GM18909 (cell line): Measurements from ENCODE around the gene TNIP2.
A peak's percentile ranks its signal among the peaks of the same experiment; 100 is the strongest.
"Not testable (repeated sequence)": the region's sequence is repeated elsewhere in the genome, so short reads cannot be mapped to it uniquely, and the experiment has no call there.

Experiments
- ATAC-seq: cut with Tn5 transposase; IDR thresholded peaks from one replicate; pipeline ENCODE4 v1.9.1; 2021; ENCODE audit warnings: mild to moderate bottlenecking; ENCODE audit not compliant: unreplicated experiment, poor library complexity

The TNIP2 gene

DNA sequence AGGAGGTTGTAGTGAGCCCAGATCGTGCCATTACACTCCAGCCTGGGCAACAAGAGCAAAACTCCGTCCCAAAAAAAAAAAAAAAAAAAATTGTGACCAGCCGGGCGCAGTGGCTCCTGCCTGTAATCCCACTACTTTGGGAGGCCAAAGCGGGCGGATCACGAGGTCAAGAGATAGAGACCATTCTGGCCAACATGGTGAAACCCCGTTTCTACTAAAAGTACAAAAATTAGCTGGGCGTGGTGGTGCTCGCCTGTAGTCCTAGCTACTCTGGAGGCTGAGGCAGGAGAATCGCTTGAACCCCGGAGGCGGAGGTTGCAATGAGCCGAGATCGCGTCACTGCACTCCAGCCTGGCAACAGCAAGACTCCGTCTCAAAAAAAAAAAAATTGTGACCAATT lies 29.3 kb downstream of the TNIP2 start:
- not testable (repeated sequence) for ATAC-seq

DNA sequence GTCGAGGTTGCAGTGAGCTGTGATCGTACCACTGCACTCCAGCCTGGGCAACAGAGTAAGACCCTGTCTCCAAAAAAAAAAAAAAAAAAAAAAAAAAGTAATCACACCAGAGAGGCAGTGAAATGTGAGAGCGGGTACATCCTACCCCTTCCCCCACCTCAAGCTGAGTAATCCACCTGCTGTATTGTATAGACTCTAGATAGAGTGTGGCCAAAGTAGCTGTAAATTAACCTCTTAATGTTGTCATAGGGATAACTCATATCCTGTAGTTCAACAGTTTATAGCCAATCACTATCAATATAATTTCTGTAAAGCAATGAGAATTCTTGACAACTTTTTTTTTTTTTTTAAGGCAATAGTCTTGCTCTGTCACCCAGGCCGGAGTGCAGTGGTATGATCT lies 30.8 kb downstream of the TNIP2 start:
- ATAC-seq, result no peak

DNA sequence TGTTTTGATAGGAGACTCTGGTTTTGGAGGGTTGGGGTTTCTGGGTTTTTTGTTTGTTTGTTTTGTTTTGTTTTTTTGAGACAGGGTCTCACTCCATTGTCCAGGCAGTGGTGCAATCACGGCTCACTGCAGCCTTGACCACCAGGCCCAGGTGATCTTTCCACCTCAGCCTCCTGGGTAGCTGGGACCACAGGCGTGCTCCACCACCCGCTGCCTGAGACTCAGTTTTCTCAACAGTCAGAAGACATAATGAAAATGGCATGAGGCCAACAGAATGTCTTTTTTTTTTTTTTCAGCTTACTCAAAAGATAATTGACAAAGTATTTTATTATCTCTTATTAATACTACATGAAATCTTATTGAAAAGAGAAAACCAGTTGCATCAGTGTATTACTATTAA lies 32.4 kb downstream of the TNIP2 start:
- no peak for ATAC-seq

DNA sequence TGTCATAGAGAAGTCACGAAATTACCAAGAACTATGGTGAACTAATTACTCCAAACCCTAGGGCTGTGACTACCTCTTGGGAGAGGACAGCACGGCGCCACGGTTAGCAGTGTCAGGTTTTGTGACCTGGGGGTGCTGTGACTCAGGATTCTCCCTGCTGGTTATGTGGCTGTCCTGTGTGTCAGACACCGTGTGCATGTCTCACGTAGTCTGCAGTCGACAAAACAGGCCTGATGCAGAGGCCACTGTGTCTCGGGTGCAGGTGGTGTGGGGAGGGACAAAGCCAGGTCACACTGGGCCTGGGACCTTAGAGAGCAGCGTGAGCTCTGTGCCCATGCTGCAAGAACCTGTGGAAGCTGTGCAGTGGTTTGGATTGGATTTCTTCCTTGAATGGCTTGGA lies 34.1 kb downstream of the TNIP2 start:
- ATAC-seq, result no peak

DNA sequence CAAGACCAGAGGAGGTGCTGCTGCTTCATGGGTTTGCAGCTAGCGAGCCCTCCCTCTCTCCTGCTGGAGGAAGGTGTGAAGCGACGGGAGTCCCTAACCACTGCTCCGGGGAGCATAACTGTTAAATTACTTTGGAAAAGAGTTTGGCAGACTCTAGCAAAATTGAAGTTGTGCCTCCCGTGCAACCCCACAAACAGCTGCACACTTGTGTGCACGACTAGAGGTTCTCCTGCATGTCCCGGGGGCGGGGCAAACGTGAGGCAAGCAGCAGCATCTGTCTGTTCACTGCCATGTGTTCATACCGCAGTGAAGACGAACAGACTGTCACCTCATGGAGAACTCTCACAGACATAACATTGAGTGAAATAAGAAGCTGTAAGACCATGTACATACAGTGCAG lies 34.5 kb downstream of the TNIP2 start:
- ATAC-seq, result no peak

DNA sequence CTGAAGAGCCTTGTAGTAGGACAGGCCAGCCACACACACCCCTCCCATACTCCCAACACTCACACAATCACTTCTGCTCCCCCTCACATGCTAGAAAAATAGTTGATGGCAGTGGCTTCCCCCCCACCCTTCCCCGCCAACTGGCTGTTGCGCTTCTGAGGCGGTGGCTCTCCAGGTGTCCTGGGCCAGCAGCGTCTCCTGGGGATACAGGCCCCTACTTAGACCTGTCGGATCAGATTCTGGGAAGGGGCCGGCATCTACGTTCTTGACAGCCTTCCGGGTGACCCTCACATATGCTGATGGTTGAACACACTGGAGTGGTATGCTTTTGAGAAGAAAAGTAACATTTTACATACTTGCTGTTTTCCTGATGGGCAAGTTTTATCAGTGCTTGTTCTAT lies 39.9 kb downstream of the TNIP2 start:
- no peak for ATAC-seq

DNA sequence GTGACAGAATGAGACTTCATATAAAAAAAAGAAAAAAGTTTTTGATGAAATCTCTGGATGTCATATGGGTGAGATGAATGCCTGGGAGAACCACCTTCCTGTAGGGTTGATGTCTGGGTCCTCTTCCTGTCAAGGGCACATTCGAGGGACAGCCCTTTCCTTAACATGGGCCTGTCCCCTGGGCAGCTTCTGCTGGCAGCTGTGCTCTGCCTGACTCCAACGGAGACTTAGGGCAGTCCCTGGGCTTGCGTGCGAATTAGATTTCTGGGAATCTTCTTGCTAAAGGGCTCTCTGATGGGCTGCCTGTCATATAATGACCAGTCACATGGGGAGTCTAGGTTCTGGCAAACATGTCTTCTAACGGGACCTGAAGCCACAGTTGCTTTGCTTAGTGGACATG lies 40.7 kb downstream of the TNIP2 start:
- no peak for ATAC-seq

DNA sequence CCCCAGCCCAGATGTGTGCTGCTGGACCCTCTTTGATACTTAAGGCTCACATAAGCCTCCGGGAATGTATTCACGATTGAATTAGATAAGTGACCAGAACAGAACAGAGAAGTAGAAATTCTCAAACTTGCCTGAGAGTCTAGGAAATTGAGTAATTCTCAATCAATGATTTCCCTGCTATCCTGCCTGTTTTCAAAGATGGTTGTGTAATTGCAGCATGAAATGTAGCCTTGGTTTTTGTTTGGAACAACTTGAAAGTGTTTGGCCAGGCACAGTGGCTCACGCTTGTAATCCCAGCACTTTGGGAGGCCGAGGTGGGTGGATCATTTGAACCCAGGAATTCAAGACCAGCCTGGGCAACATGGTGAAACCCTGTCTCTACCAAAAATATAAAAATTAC lies 41.2 kb downstream of the TNIP2 start:
- no peak for ATAC-seq

DNA sequence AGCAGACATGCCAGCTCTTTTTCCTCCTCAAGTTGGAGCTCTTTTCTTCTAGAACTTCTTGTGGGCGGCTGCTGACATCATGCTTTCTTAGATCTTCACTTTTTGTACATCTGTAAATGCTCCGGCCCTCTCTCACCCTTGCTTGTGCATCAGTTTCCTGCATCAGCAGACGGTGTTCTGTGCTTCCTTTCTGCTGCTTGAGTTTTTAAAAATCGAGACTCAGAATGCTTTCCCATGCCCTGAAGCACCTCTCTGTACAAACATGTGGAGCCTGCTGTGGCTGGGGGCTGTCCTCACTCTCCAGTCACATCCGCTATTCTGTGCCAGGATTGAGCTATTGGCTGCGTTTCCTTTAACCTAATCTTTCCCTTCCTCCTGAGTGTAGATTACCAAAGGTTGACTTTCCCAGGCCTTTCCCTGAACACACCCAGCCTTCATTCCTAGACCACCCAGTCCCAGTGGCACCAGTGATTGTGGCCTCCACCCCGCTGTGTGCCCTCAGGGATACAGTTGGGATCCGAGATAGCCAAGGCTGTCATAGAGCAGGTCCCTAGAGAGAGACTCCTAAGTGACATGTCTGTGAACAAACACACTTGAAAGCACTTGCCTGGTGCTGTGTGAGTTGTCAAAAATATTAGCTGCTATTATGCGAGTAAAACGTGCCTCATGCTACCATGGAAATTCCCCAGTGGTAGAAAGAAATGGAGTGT lies 41.9 kb downstream of the TNIP2 start:
- ATAC-seq, result no peak

DNA sequence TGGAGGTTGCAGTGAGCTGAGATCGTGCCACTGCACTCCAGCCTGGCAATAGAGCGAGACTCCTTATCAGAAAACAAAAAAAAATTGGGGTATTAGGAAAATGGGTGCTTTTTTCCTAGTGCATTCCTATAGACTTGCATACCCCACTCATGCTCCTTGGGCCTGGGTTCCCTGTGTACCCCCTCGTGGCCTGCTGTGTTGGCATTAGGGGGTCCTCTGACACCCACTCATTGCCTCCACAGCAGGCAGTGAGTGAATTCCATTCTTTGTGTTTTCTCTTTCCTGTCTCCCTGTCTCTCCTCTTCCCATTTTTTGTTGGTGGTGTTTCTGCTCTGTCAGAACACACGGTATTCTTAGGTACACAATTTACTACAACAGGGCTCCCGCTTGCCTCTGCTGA lies 42.8 kb downstream of the TNIP2 start:
- ATAC-seq, result no peak

DNA sequence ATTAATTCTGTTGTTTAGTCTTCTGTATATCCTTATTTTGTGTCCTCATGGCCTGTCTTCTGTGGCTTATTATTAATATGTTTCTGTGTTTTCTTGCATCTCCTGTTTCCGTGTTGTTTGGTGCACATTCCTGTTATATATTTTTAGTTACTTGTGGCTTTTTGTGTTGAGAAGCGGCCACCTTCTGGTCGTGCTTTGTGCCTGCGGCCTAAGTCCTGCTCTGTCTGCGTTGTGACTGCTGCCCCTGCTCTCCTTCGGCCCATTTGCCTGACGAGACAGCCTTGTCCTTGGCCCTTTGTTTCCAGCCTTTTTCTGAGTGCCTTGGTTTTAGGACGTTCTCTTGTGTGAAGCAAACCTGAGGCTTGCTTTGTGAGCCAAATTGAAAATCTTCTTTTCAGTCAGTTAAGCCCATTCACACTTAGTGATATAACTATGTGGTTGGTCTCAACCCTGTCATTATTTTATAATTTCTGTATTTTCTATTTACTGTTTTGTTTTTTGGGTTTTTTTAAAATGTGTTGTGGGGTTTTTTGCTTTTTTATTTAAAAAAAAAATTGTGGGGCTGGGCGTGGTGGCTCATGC lies 43.8 kb downstream of the TNIP2 start:
- ATAC-seq, result no peak

DNA sequence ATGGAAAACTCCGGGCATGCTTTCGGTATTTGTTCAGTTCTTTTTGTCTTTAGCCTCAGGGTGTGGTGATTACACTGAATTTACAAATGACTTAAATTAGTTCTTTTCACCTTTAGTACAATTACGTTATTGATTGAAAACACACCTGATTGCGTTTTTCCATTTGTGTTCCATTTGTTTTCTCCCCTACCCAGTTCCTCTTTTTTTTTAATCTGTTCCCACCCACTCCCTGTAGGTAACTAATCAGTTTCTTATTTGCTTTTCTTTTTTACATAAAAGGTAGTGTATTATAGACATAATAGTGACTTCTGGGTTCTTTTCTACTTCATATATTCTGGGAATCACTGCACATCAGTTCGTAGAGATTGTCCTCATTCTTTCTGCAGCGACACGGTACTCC lies 53.4 kb downstream of the TNIP2 start:
- no peak for ATAC-seq

DNA sequence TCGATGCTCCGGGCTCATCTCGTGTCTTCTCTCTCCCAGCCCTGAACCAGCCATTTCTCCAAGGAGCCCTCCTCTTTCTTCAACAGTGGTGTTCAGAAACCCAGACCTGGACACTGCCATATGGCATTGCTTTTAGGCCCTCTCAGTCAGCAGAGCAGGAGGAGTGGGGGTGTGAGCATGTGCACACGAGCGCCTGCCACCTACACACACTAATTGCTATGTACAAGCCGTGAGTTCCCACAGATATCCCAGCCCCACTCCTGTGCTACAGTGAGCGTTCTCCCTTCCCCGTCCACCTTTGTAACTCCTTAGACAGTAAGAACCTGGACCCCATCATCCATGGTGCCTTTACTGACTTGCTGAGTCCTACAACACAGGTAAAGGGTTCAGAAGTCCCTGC lies 53.8 kb downstream of the TNIP2 start:
- no peak for ATAC-seq

DNA sequence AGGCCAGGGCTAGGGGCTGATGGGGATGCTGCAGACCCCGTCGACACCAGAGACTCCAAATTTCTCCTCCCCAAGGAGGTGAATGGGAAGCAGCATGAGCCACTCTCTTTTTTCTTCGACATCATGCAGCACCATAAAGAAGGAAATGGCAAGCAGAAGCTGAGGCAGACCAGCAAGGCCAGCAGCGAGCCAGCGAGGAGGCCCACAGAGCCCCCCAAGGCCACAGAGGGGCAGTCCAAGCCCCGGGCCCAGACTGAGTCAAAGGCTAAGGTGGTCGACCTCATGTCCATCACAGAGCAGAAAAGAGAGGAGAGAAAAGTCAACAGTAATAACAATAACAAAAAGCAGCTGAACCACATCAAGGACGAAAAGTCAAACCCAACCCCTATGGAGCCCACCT lies 56.1 kb downstream of the TNIP2 start:
- ATAC-seq, result no peak

DNA sequence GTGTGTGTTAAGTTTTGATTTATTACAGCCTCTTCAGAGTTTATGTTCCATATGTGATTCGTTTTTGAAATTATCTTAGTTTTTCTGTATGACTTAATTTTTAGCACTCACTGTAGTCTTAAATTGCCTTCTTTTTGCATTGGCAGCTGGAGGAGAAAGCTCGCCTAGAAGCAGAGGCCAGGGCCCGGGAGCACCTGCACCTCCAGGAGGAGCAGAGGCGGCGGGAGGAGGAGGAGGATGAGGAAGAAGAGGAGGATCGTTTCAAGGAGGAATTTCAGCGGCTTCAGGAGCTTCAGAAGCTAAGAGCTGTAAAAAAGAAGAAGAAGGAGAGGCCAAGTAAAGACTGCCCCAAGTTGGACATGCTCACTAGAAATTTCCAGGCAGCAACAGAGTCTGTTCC lies 56.6 kb downstream of the TNIP2 start:
- ATAC-seq, result no peak

DNA sequence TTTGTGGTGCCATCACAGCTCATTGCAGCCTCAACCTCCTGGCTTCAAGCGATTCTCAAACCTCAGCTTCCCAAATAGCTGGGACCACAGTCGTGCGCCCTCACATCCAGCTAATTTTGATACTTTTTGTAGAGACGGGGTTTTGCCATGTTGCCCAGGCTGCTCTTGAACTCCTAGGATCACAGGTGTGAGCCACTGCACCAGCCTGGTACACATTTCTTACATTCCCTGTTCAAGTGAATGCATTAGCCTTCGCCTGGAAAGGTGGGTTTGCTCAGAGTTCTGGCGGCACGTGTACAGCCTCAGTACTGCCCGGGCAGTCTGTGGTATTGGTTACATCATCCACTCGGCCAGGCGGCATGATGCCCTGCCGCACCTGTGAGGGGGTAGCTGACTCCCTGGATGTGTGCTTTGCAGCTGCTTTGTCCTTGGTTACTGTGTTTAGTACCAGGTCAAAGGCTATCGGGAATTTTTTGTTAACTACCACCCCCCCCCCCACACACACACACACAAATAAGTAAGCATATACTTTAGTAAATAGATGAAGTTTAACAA lies 57.1 kb downstream of the TNIP2 start:
- ATAC-seq, result no peak

DNA sequence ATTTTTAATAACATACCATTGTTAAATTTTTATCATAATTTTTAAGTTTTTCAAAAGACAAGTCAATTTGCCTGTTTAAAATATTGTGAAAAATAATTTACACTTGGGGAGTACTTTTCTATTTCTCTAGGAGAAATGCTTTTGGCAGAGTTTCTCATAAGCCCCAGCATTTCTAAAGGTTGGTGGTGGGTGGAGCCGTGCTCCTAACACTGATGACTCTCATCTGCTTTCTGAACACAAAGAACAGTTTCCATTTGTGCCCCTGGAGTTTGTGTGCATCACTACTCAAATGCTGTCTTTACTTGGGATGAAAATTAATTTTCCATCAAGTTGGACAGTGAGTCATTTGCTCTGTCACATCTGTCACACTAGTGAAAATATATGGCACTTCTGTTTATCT lies 57.6 kb downstream of the TNIP2 start:
- no peak for ATAC-seq

DNA sequence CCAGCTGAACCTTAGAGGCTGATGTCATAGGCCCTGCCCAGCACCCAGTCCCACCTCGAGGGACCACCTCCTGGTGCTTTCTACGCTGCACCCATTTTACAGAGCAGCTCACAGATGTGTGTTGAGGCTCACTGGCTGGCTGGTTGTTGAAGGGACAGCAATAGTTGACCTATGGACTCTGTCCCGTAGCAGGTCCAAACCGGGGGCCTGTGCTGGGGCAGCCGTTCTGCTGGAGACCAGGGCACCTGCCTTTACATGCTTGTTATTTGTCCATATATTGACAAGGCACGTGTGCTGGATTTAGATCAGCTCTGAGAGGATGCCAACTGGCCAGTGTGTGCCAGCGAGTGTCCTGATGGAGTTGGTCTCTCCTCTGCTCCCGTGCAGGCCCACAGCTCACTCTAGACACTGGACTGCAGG lies 58.1 kb downstream of the TNIP2 start:
- ATAC-seq, result no peak

DNA sequence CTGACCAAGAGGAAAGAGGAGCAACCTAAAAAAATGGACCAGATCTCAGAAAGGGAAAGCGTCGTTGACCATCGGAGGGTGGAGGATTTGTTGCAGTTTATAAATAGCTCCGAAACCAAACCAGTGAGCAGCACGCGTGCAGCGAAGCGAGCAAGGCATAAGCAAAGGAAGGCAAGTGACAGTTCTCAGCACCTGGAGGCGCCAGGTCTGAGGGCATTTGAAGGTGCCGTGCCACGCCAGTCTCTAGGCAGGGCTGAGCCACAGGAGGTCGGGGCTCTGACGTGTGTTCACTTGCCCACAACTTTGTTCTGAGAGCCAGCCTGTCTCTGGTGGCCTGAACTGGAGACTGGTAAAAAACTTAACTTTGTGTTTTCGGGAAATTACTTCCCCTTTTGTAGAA lies 59.7 kb downstream of the TNIP2 start:
- ATAC-seq, result peak; percentile 96

DNA sequence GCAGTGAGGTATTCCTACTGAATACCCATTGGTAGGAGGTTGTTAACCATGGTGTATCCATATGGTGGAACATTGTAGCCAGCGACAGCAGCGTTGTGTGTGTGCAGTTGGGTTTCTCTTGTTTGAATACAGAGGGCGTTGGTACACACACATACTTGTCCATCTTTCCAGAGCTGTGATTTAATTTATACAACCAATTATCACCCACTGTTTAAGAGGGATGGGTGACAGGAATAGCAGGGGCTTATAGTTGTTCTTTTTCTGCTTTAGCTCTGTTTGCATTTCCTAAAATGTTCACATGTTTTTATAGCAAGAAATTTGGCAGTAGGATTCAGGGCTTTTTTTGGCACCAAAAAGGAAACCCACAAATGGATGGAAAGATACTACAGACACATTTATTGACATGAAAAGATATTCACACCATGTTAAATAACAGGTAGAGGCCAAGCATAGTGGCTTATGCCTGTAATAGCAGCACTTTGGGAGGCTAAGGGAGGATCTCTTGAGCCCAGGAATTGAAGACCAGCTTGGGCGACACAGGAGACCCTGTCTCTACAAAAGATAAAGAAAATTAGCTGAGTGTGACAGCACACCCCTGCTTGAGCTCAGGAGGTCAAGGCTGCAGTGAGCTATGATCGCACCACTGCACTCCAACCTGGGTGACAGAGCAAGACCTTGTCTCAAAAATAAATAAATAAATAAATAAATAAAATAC lies 60.6 kb downstream of the TNIP2 start:
- no peak for ATAC-seq

DNA sequence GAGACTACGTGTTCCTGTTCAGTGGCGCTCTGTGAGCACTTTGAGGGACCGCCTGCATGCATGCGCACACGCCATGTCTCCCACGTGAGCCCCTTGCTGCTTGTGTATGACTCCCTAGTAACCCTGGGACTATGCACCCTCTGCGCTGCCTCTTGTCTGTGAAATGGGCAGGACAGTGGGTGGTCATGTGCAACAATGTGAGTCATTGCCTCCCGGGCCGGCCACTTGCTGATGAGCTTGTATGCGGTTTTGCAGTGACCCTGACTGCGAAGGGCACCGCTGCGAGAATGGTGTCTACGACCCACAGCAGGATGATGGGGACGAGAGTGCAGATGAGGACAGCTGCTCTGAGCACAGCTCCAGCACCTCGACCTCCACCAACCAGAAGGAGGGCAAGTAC lies 61.4 kb downstream of the TNIP2 start:
- no peak for ATAC-seq
